CD14-positive monocyte (primary cell): ENCODE measurements around the gene IFNGR2. TPM values are rescaled to one million over a fixed set of nuclear protein-coding genes. Genes with fewer than 3 reads are reported as not detected.

Source experiments
- DNase-seq, 3 donors: peaks; one replicate each; pipeline ENCODE4 v3.0.0-alpha.2; 2011 to 2022
- H2AFZ ChIP-seq: 2 replicates; pipeline ENCODE4 v1.6.0; 2012; ENCODE audit warnings: mild to moderate bottlenecking, low read depth, low read length, inconsistent platforms; ENCODE audit not compliant: insufficient read depth, poor library complexity, severe bottlenecking
- H3K27ac ChIP-seq, 2 donors: 1 replicate in 1 of 2; 2 replicates in 1 of 2; pipeline ENCODE4 v1.5.1; 2012 to 2013; ENCODE audit warnings: low read length in 2 of 2, control low read depth in 1 of 2, inconsistent platforms in 1 of 2, low read depth in 1 of 2, mild to moderate bottlenecking in 1 of 2
- H3K27me3 ChIP-seq, 2 donors: one replicate each; pipeline versions ENCODE4 v1.6.0 to v1.6.1; 2011 to 2013; ENCODE audit warnings: low read length in 2 of 2; ENCODE audit not compliant: control insufficient read depth in 2 of 2, insufficient read depth in 2 of 2
- H3K36me3 ChIP-seq, 2 donors: replicated peaks in 1 of 2; 1 replicate in 1 of 2; 2 replicates in 1 of 2; pipeline versions ENCODE4 v1.5.1 to v1.6.1; 2012 to 2013; ENCODE audit warnings: low read length in 2 of 2, control low read depth in 1 of 2, inconsistent platforms in 1 of 2, mild to moderate bottlenecking in 1 of 2; ENCODE audit not compliant: insufficient read depth in 2 of 2, control insufficient read depth in 1 of 2
- H3K4me1 ChIP-seq, 2 donors: 1 replicate in 1 of 2; 2 replicates in 1 of 2; pipeline versions ENCODE4 v1.5.1 to v1.6.1; 2012 to 2013; ENCODE audit warnings: low read length in 2 of 2, control low read depth in 1 of 2, inconsistent platforms in 1 of 2, mild to moderate bottlenecking in 1 of 2, moderate library complexity in 1 of 2; ENCODE audit not compliant: insufficient read depth in 2 of 2, control insufficient read depth in 1 of 2
- H3K4me2 ChIP-seq: replicated peaks from 2 replicates; pipeline ENCODE3; 2012; ENCODE audit warnings: low read length, moderate library complexity, mild to moderate bottlenecking; ENCODE audit not compliant: poor library complexity, severe bottlenecking; ENCODE audit errors: extremely low read depth
- H3K4me3 ChIP-seq, 3 experiments: fragments of 200-600 bp in 1 of 3; sonication (generic) in 1 of 3; replicated peaks in 1 of 3; 1 replicate in 2 of 3; 2 replicates in 1 of 3; pipeline ENCODE4 v1.5.1; 2011 to 2013; ENCODE audit warnings: low read length in 3 of 3, mild to moderate bottlenecking in 3 of 3, control low read depth in 2 of 3, low read depth in 2 of 3, inconsistent platforms in 1 of 3, moderate library complexity in 1 of 3
- H3K79me2 ChIP-seq: 2 replicates; pipeline ENCODE4 v1.6.0; 2012; ENCODE audit warnings: mild to moderate bottlenecking, control low read depth, inconsistent platforms, low read length, moderate library complexity; ENCODE audit not compliant: insufficient read depth
- H3K9ac ChIP-seq: 2 replicates; pipeline ENCODE4 v1.6.0; 2017; ENCODE audit warnings: low read length, mild to moderate bottlenecking; ENCODE audit not compliant: insufficient read depth, poor library complexity, severe bottlenecking
- H3K9me3 ChIP-seq, 2 donors: replicated peaks in 1 of 2; 1 replicate in 1 of 2; 2 replicates in 1 of 2; pipeline versions ENCODE4 v1.5.1 to v1.6.1; 2012 to 2013; ENCODE audit warnings: low read length in 2 of 2, control low read depth in 1 of 2; ENCODE audit not compliant: control insufficient read depth in 1 of 2, insufficient read depth in 1 of 2
- H4K20me1 ChIP-seq: 2 replicates; pipeline ENCODE4 v1.6.0; 2012; ENCODE audit warnings: mild to moderate bottlenecking, low read length, control low read depth, moderate library complexity; ENCODE audit not compliant: insufficient read depth
- H3K27ac Mint-ChIP-seq, 7 donors: one replicate each; pipeline ENCODE4 v1.8.0; 2020; ENCODE audit warnings: mild to moderate bottlenecking in 7 of 7, mixed read lengths in 7 of 7, moderate library complexity in 6 of 7, inconsistent platforms in 2 of 7
- H3K27me3 Mint-ChIP-seq, 3 donors: one replicate each; pipeline ENCODE4 v1.8.0; 2021 to 2022; ENCODE audit warnings: low read depth in 3 of 3, mild to moderate bottlenecking in 3 of 3, mixed read lengths in 3 of 3, moderate library complexity in 3 of 3, inconsistent platforms in 1 of 3
- H3K36me3 Mint-ChIP-seq, 2 donors: one replicate each; pipeline ENCODE4 v1.8.0; 2020; ENCODE audit warnings: mixed read lengths in 2 of 2, inconsistent platforms in 1 of 2, mild to moderate bottlenecking in 1 of 2
- H3K4me1 Mint-ChIP-seq: one replicate; pipeline ENCODE4 v1.8.0; 2020; ENCODE audit warnings: mild to moderate bottlenecking, mixed read lengths
- H3K4me3 Mint-ChIP-seq, 2 donors: one replicate each; pipeline ENCODE4 v1.8.0; 2020; ENCODE audit warnings: mild to moderate bottlenecking in 2 of 2, mixed read lengths in 2 of 2, moderate library complexity in 1 of 2
- H3K9me3 Mint-ChIP-seq, 7 donors: one replicate each; pipeline ENCODE4 v1.8.0; 2020 to 2022; ENCODE audit warnings: mixed read lengths in 7 of 7, mild to moderate bottlenecking in 6 of 7, moderate library complexity in 6 of 7, inconsistent platforms in 2 of 7
- WGBS: methylation state at CpG from one replicate; pipeline ENCODE4 v1.1.5; 2013; ENCODE audit warnings: missing lambda C conversion rate; ENCODE audit not compliant: insufficient coverage; 5-methylcytosine and 5-hydroxymethylcytosine counted together
- intact Hi-C, 2 donors: fragments of 100-400 bp; cut with micrococcal nuclease; formaldehyde crosslinking; loops; one replicate each; pipeline versions ENCODE4 v1.15.0 to v1.15.1; 2023
- polyA plus RNA-seq, 3 donors: library from polyadenylated mRNA; depleted of rRNA in 1 of 3; unstranded in 2 of 3; stranded (reverse) in 1 of 3; fragments of 300-500 nt in 2 of 3; fragments of >200 nt in 1 of 3; fragmentation: Illumina TruSeq in 2 of 3; gene quantifications; 1 replicate in 2 of 3; 2 replicates in 1 of 3; pipeline ENCODE4 v1.2.3, GENCODE V29; 2012 to 2021
- TF ChIP-seq, protein P1 (sequence below): fragments of 200-600 bp; IDR thresholded peaks from one replicate; pipeline ENCODE4 v1.8.0; 2022; ENCODE audit warnings: antibody characterized with exemption, mild to moderate bottlenecking

The IFNGR2 gene
- polyA plus RNA-seq, 3 donors: 204 to 324 (median 260) TPM

DNA sequence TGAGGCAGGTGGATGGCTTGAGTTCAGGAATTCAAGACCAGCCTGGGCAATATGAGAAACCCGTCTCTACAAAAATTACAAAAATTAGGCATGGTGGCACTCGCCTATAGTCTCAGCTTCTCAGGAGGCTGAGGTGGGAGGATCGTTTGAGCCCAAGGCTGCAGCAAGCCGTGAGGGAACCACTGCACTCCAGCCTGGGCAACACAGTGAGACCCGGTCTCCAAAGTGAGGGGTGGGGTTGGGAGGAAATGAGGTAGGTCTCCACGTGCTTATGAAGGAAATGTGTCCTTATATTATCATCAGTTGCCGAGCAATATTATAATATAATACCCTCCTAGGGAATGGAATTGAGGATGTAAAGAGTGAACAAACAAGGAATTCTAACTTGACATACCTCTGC lies 73.9 kb downstream of the IFNGR2 start:
- H3K4me3 Mint-ChIP-seq: no peak overlapping the region
- no peaks in the 10 kb centered on the region for H3K9me3 ChIP-seq
- H3K4me2 ChIP-seq: no peak overlapping the region
- H3K27me3 ChIP-seq: no peaks in the 10 kb centered on the region
- peaks cover 3 to 6% of the 10 kb centered on the region in 2 donors for H3K36me3 Mint-ChIP-seq
- peaks cover 15% of the 10 kb centered on the region for H3K4me1 Mint-ChIP-seq
- peaks cover 14 to 19% of the 10 kb centered on the region in 2 donors for H3K4me1 ChIP-seq
- peaks cover 5% of the 10 kb centered on the region for H4K20me1 ChIP-seq
- intact Hi-C loops: no loop called here
- peaks cover 0 to 6% (median 1%) of the 10 kb centered on the region in 7 donors for H3K9me3 Mint-ChIP-seq
- no peak overlapping the region for H3K9ac ChIP-seq
- DNase-seq: no peak
- no peak overlapping the region for H2AFZ ChIP-seq
- H3K27ac Mint-ChIP-seq: no peak overlapping the region
- H3K27me3 Mint-ChIP-seq: peaks cover 0 to 1% (median 0%) of the 10 kb centered on the region in 3 donors
- no peak overlapping the region for H3K4me3 ChIP-seq
- TF ChIP-seq, protein P1, sequence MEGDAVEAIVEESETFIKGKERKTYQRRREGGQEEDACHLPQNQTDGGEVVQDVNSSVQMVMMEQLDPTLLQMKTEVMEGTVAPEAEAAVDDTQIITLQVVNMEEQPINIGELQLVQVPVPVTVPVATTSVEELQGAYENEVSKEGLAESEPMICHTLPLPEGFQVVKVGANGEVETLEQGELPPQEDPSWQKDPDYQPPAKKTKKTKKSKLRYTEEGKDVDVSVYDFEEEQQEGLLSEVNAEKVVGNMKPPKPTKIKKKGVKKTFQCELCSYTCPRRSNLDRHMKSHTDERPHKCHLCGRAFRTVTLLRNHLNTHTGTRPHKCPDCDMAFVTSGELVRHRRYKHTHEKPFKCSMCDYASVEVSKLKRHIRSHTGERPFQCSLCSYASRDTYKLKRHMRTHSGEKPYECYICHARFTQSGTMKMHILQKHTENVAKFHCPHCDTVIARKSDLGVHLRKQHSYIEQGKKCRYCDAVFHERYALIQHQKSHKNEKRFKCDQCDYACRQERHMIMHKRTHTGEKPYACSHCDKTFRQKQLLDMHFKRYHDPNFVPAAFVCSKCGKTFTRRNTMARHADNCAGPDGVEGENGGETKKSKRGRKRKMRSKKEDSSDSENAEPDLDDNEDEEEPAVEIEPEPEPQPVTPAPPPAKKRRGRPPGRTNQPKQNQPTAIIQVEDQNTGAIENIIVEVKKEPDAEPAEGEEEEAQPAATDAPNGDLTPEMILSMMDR: no peak
- H3K79me2 ChIP-seq: peaks cover 48% of the 10 kb centered on the region
- no peak overlapping the region for H3K27ac ChIP-seq
- WGBS: 100% methylated on average over 1 of the region's 7 CpGs
- no peaks in the 10 kb centered on the region for H3K36me3 ChIP-seq

DNA sequence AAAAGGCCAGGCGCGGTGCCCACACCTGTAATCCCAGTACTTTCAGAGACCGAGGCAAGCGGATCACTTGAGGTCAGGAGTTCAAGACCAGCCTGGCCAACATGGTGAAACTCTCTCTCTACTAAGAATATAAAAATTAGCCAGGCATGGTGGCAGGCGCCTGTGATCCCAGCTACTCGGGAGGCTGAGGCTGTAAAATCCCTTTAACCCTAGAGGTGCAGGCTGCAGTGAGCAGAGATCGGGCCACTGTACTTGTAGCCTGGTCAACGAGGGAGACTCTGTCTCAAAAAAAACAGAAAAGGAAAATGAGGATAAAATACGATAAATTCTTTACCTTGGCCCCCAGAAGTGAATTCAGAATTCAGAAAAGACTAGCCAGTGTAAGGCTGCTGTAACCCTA lies 75.0 kb downstream of the IFNGR2 start:
- Histone ChIP-seq H3K4me2 (peak overlapping the region; percentile 87), H3K36me3 (no peaks in the 10 kb centered on the region), H3K27me3 (no peaks in the 10 kb centered on the region), H3K9me3 (no peaks in the 10 kb centered on the region), H3K4me1 (peaks cover 14 to 19% of the 10 kb centered on the region in 2 donors), H3K9ac (peak overlapping the region; percentile 98), H3K4me3 (peak overlapping the region; percentile 77 to 88 (median 82)), H3K27ac (peak overlapping the region in 1 of 2 donors; percentile 94), H4K20me1 (peaks cover 5% of the 10 kb centered on the region), H3K79me2 (peaks cover 43% of the 10 kb centered on the region), H2AFZ (peak overlapping the region; percentile 85)
- H3K36me3 Mint-ChIP-seq: peaks cover 3 to 6% of the 10 kb centered on the region in 2 donors
- H3K27me3 Mint-ChIP-seq: peaks cover 0 to 1% (median 0%) of the 10 kb centered on the region in 3 donors
- no peak for DNase-seq
- peak overlapping the region; percentile 90 to 95 for H3K4me3 Mint-ChIP-seq
- peaks cover 0 to 2% (median 1%) of the 10 kb centered on the region in 7 donors for H3K9me3 Mint-ChIP-seq
- peaks cover 15% of the 10 kb centered on the region for H3K4me1 Mint-ChIP-seq
- TF ChIP-seq, protein P1: no peak
- WGBS: 79% methylated on average over 9 of the region's 9 CpGs
- peak overlapping the region; percentile 84 to 92 (median 87) for H3K27ac Mint-ChIP-seq
- intact Hi-C loops: loop anchor here in 1 of 2 donors (2.0 kb wide), 1 partner anchor 65 kb away; the partner anchor contains the start of genes GART and SON
